Activated T-cell treated with anti-CD3 and anti-CD28 coated beads, Interleukin-2, amount 50 U/mL, for 72 hours (primary cell): ENCODE measurements around the gene SLC25A22. TPM values are rescaled to one million over a fixed set of nuclear protein-coding genes. Genes with fewer than 3 reads are reported as not detected.
A peak's percentile ranks its signal among the peaks of the same experiment; 100 is the strongest.

Source experiments
- ATAC-seq, 2 donors: fragments of 150-1000 bp; cut with Tn5 transposase; replicated peaks in 1 of 2; 2 replicates each; pipeline ENCODE4 v1.10.0; 2021; ENCODE audit warnings: moderate library complexity in 2 of 2, mild to moderate bottlenecking in 1 of 2
- DNase-seq, 2 donors: peaks; one replicate each; pipeline ENCODE4 v3.0.0; 2021 to 2022; ENCODE audit warnings: mixed read lengths in 1 of 2
- H3K27ac Mint-ChIP-seq: one replicate; pipeline ENCODE4 v1.8.0; 2022; ENCODE audit warnings: mild to moderate bottlenecking, moderate library complexity, mixed read lengths
- H3K27me3 Mint-ChIP-seq: one replicate; pipeline ENCODE4 v1.8.0; 2022; ENCODE audit warnings: low read depth, mixed read lengths
- H3K36me3 Mint-ChIP-seq, 2 donors: one replicate each; pipeline ENCODE4 v1.8.0; 2022; ENCODE audit warnings: mixed read lengths in 2 of 2, mild to moderate bottlenecking in 1 of 2; ENCODE audit not compliant: insufficient read depth in 2 of 2
- H3K4me1 Mint-ChIP-seq: one replicate; pipeline ENCODE4 v1.8.0; 2022; ENCODE audit warnings: low read depth, mixed read lengths
- H3K4me3 Mint-ChIP-seq, 2 donors: one replicate each; pipeline ENCODE4 v1.8.0; 2022; ENCODE audit warnings: mild to moderate bottlenecking in 2 of 2, mixed read lengths in 2 of 2, moderate library complexity in 2 of 2
- H3K9me3 Mint-ChIP-seq, 2 donors: one replicate each; pipeline ENCODE4 v1.8.0; 2022; ENCODE audit warnings: mixed read lengths in 2 of 2
- total RNA-seq, 2 donors: library from RNA; stranded (reverse); gene quantifications; one replicate each; pipeline ENCODE4 v1.2.3, GENCODE V29; 2022

Gene SLC25A22
- total RNA-seq, 2 donors from 2014 or later: 30.8 to 40.2 TPM

GRCh38 chr11:760236-760635, 37.8 kb downstream of the SLC25A22 start:
- Mint-ChIP-seq H3K36me3 (peaks cover 0 to 22% of the 10 kb centered on the region in 2 donors), H3K4me3 (no peak overlapping the region), H3K9me3 (no peaks in the 10 kb centered on the region), H3K27me3 (no peaks in the 10 kb centered on the region), H3K27ac (no peak overlapping the region), H3K4me1 (peaks cover 4% of the 10 kb centered on the region)
- DNase-seq (no peak), ATAC-seq (no peak)

DNA sequence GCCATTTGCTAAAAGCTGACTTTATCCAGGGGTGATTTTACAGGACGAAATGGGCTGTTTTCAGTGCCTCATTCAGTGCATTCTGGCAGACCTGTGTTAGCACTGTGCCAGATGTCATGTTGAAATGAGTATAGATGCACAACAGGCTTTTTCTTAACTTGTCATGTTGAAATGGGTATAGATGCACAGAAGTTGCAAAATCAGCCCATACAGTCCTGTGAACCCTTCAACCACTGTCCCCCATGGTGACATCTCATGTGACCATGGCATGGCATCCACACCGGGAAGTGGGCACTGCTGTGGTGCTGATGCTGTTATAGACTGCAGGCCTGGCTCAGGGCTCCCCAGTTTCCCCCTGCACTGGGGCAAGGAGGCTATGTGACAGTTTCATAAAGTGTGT, 48.4 kb downstream of the SLC25A22 start:
- Mint-ChIP-seq H3K4me3 (peak overlapping the region; percentile 40 to 63), H3K27ac (peak overlapping the region; percentile 72), H3K27me3 (no peaks in the 10 kb centered on the region), H3K4me1 (peaks cover 12% of the 10 kb centered on the region), H3K9me3 (no peaks in the 10 kb centered on the region), H3K36me3 (peaks cover 0 to 2% of the 10 kb centered on the region in 2 donors)
- ATAC-seq: no peak
- no peak for DNase-seq

DNA sequence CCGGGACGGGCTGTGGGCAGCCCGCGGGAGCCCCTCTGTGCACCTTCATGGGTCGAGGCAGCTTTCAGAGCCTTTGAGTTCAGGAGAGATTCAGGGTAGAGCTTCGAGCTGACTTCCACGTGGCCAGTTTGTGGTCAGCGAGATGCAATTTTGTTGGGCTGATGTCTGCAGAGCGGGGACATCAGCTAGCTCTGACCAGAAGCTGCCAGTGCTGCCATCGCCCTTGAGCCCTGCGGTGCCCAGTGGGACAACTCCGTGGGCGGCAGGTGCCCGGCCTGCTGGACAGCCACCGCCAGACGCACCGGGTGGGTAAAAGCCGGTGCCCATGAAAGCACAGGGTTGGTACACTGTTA, 50.1 kb downstream of the SLC25A22 start:
- H3K4me1 Mint-ChIP-seq: peaks cover 12% of the 10 kb centered on the region
- no peak for DNase-seq
- no peaks in the 10 kb centered on the region for H3K9me3 Mint-ChIP-seq
- H3K4me3 Mint-ChIP-seq: peak overlapping the region; percentile 91 to 94
- peak in 1 of 2 donors; percentile 3 for ATAC-seq
- H3K27ac Mint-ChIP-seq: peak overlapping the region; percentile 87
- no peaks in the 10 kb centered on the region for H3K27me3 Mint-ChIP-seq
- peaks cover 0 to 2% of the 10 kb centered on the region in 2 donors for H3K36me3 Mint-ChIP-seq

- ATAC-seq (peak; percentile 94 to 96), DNase-seq (peak; percentile 94 to 96)
- Mint-ChIP-seq H3K27me3 (no peaks in the 10 kb centered on the region), H3K4me3 (peak within 1 kb of the TSS; percentile 91 to 94), H3K36me3 (peaks cover 0 to 2% of the 10 kb centered on the region in 2 donors), H3K9me3 (no peaks in the 10 kb centered on the region), H3K4me1 (peaks cover 12% of the 10 kb centered on the region), H3K27ac (peak within 1 kb of the TSS; percentile 87)
Measured at GRCh38 chr11:747158-748006, 50.7 kb downstream of the SLC25A22 start, which contains the start of gene TALDO1. TALDO1 (plus strand) TSS chr11:747464; CDS start chr11:747482, 18 bp downstream.

DNA sequence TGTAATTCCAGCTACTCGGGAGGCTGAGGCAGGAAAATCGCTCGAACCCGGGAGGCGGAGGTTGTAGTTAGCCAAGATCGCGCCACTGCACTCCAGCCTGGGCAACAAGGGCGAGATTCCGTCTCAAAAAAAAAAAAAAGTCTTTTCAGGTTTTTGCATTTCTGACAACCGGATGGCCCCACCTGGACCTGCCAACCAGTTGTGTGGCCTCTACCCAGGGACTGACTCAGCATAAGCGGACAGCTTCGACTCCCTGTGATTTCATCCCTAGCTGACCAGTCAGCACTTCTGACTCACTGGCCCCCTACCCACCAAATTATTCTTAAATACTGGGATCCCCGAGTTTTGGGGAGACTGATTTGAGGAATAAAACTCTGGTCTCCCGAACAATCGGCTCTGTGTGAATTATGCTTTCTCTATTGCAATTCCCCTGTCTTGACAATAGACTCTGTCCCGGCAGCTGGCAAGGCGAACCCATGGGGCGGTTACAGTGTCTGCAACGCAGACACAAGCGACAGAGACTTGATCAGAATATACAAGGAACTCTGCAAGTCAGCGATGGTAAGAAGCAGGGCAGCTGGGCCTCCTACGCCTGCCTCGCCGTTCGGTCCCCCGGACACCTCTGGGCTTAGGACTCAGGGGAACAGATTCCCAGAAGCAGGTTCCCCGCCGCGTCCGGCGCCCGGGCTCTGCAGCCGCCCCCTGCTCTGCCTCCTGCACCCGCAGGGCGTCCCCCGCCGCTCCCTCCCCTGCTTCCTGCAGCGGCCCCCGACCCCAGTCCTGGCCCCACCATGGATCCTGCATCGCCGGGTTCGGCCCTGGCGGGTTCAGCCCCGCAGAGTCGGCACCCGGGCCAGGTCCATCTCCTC, 51.6 kb downstream of the SLC25A22 start:
- ATAC-seq (peak; percentile 26 to 58), DNase-seq (peak in 1 of 2 donors; percentile 32)
- Mint-ChIP-seq H3K4me1 (peaks cover 12% of the 10 kb centered on the region), H3K27ac (no peak overlapping the region), H3K36me3 (no peaks in the 10 kb centered on the region), H3K9me3 (no peaks in the 10 kb centered on the region), H3K4me3 (peak overlapping the region; percentile 91 to 94), H3K27me3 (no peaks in the 10 kb centered on the region)

GRCh38 chr11:745428-745827, 52.7 kb downstream of the SLC25A22 start:
- H3K4me1 Mint-ChIP-seq: peaks cover 12% of the 10 kb centered on the region
- no peak overlapping the region for H3K27ac Mint-ChIP-seq
- DNase-seq: no peak
- no peak for ATAC-seq
- no peak overlapping the region for H3K4me3 Mint-ChIP-seq
- no peaks in the 10 kb centered on the region for H3K9me3 Mint-ChIP-seq
- H3K27me3 Mint-ChIP-seq: no peaks in the 10 kb centered on the region
- H3K36me3 Mint-ChIP-seq: no peaks in the 10 kb centered on the region

GRCh38 chr11:742571-743201, 55.4 kb downstream of the SLC25A22 start:
- ATAC-seq (no peak), DNase-seq (no peak)
- no peak overlapping the region for H3K4me3 Mint-ChIP-seq
- H3K27ac Mint-ChIP-seq: no peak overlapping the region
- H3K36me3 Mint-ChIP-seq: no peaks in the 10 kb centered on the region
- no peaks in the 10 kb centered on the region for H3K27me3 Mint-ChIP-seq
- H3K4me1 Mint-ChIP-seq: peaks cover 8% of the 10 kb centered on the region
- H3K9me3 Mint-ChIP-seq: no peaks in the 10 kb centered on the region

DNA sequence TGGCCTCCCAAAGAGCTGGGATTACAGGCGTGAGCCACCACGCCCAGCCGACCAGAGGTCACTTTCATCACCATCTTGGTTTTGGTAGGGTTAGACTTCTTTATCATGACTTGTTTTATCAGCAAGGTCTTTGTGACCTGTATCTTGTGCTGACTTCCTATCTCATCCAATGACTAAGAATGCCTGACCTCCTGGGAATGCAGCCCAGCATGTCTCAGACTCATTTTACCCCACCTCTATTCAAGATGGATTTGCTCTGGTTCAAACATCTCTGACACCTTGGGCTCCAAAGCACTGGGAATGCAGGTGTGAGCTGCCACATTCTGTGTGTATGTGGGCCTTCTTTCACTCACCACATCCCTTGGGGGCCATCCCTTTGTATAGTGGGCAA, 55.9 kb downstream of the SLC25A22 start:
- Mint-ChIP-seq H3K4me3 (no peak overlapping the region), H3K9me3 (no peaks in the 10 kb centered on the region), H3K27ac (no peak overlapping the region), H3K27me3 (no peaks in the 10 kb centered on the region), H3K36me3 (no peaks in the 10 kb centered on the region), H3K4me1 (peaks cover 14% of the 10 kb centered on the region)
- DNase-seq: no peak
- no peak for ATAC-seq

Other genes with a start within 250 kb of the SLC25A22 start
- 1 to 10 TPM; 3.1 to 5.5 TPM for gene LMNTD2, start 237.5 kb downstream of the SLC25A22 start, total RNA-seq
- 10 to 100 TPM; 13.5 to 14.2 TPM for gene RASSF7, start 237.3 kb downstream of the SLC25A22 start, total RNA-seq
- gene PHRF1, start 221.8 kb downstream of the SLC25A22 start, total RNA-seq: 10 to 100 TPM; 29.7 to 31.0 TPM
- gene IRF7, start 182.3 kb downstream of the SLC25A22 start, total RNA-seq: 10 to 100 TPM; 46.7 to 95.8 TPM
- under 1 TPM in 1 of 2 donors, not detected in 1; 0.09 TPM for gene CDHR5, start 173.3 kb downstream of the SLC25A22 start, total RNA-seq
- not detected for gene SCT, start 171.1 kb downstream of the SLC25A22 start, total RNA-seq
- 1 to 10 TPM; 1.7 to 2.0 TPM for gene DRD4, start 161.0 kb downstream of the SLC25A22 start, total RNA-seq
- 10 to 100 TPM; 40.5 to 66.1 TPM for gene DEAF1, start 103.1 kb downstream of the SLC25A22 start, total RNA-seq
- gene TMEM80, start 102.5 kb downstream of the SLC25A22 start, total RNA-seq: 10 to 100 TPM; 17.0 to 17.8 TPM
- gene EPS8L2, start 92.0 kb downstream of the SLC25A22 start, total RNA-seq: 10 to 100 TPM; 11.4 to 15.7 TPM
- gene TALDO1, start 50.8 kb downstream of the SLC25A22 start, total RNA-seq: 100 to 1,000 TPM; 152 to 155 TPM
- gene GATD1, start 20.8 kb downstream of the SLC25A22 start, total RNA-seq: 10 to 100 TPM; 31.9 to 34.4 TPM
- 1 to 10 TPM; 1.4 to 1.6 TPM for gene CEND1, start 8.2 kb downstream of the SLC25A22 start, total RNA-seq
- 10 to 100 TPM; 25.2 to 34.2 TPM for gene PIDD1, start 7.0 kb upstream of the SLC25A22 start, total RNA-seq
- gene RPLP2, start 11.7 kb upstream of the SLC25A22 start, total RNA-seq: 1,000 to 10,000 TPM; 3,054 to 3,114 TPM
- gene PNPLA2, start 20.6 kb upstream of the SLC25A22 start, total RNA-seq: 10 to 100 TPM; 64.5 to 77.1 TPM
- 10 to 100 TPM in 1 of 2 donors, 1 to 10 TPM in 1; 5.5 to 13.3 TPM for gene CRACR2B, start 29.6 kb upstream of the SLC25A22 start, total RNA-seq
- gene CD151, start 34.7 kb upstream of the SLC25A22 start, total RNA-seq: 10 to 100 TPM; 35.4 to 42.2 TPM
- gene POLR2L, start 44.2 kb upstream of the SLC25A22 start, total RNA-seq: 10 to 100 TPM; 28.2 to 30.9 TPM
- gene TSPAN4, start 44.6 kb upstream of the SLC25A22 start, total RNA-seq: 10 to 100 TPM; 12.2 to 14.9 TPM
- gene CHID1, start 112.5 kb upstream of the SLC25A22 start, total RNA-seq: 10 to 100 TPM; 33.9 to 44.2 TPM
- 10 to 100 TPM; 49.5 to 57.0 TPM for gene AP2A2, start 127.6 kb upstream of the SLC25A22 start, total RNA-seq
- not detected for gene MUC6, start 238.4 kb upstream of the SLC25A22 start, total RNA-seq